Karpas-422 (cell line): ENCODE data around the gene PRRT4. TPM values are rescaled to one million over a fixed set of nuclear protein-coding genes. Genes with fewer than 3 reads are reported as not detected.
A peak's percentile ranks its signal among the peaks of the same experiment; 100 is the strongest.

Experiments
- DNase-seq: peaks from one replicate; pipeline ENCODE4 v3.0.0-alpha.2; 2015
- H2AFZ ChIP-seq: fragments of 200-600 bp; sonication (generic); 2 replicates; pipeline ENCODE4 v1.6.1; 2014; ENCODE audit warnings: antibody characterized with exemption, low read length, mixed read lengths
- H3K27ac ChIP-seq: fragments of 200-600 bp; sonication (generic); 2 replicates; pipeline ENCODE4 v1.5.1; 2014; ENCODE audit warnings: mild to moderate bottlenecking, low read length, moderate library complexity
- H3K27me3 ChIP-seq: fragments of 200-600 bp; sonication (generic); 2 replicates; pipeline ENCODE4 v1.6.1; 2014; ENCODE audit warnings: low read length, mixed read lengths
- H3K36me3 ChIP-seq: fragments of 200-600 bp; sonication (generic); 2 replicates; pipeline ENCODE4 v1.6.1; 2014; ENCODE audit warnings: low read length, mixed read lengths; ENCODE audit not compliant: insufficient read depth
- H3K4me1 ChIP-seq: fragments of 200-600 bp; sonication (generic); 2 replicates; pipeline ENCODE4 v1.6.1; 2014; ENCODE audit warnings: mild to moderate bottlenecking, low read length, mixed read lengths
- H3K4me2 ChIP-seq: fragments of 200-600 bp; sonication (generic); 2 replicates; pipeline ENCODE4 v1.6.1; 2014; ENCODE audit warnings: low read length, low read depth, mild to moderate bottlenecking; ENCODE audit not compliant: poor library complexity, severe bottlenecking
- H3K4me3 ChIP-seq: fragments of 200-600 bp; sonication (generic); 2 replicates; pipeline ENCODE4 v1.5.1; 2014; ENCODE audit warnings: mild to moderate bottlenecking, antibody characterized with exemption, low read length, mixed read lengths
- H3K79me2 ChIP-seq: fragments of 200-600 bp; sonication (generic); 2 replicates; pipeline ENCODE4 v1.6.1; 2014; ENCODE audit warnings: mild to moderate bottlenecking, low read length, mixed read lengths
- H3K9ac ChIP-seq: fragments of 200-600 bp; sonication (generic); 2 replicates; pipeline ENCODE4 v1.6.0; 2014; ENCODE audit warnings: low read length
- H3K9me2 ChIP-seq: fragments of 200-600 bp; sonication (generic), shearing (Covaris generic); replicated peaks from 2 replicates; pipeline ENCODE4 v1.6.0; 2014; ENCODE audit warnings: mild to moderate bottlenecking, low read length, moderate library complexity; ENCODE audit not compliant: insufficient read depth
- H3K9me3 ChIP-seq: fragments of 300-700, 200-600 bp; sonication (generic); 2 replicates; pipeline ENCODE4 v1.6.1; 2014; ENCODE audit warnings: low read length, mixed read lengths
- H4K20me1 ChIP-seq: fragments of 200-600 bp; sonication (generic); 2 replicates; pipeline ENCODE4 v1.6.1; 2014; ENCODE audit warnings: mild to moderate bottlenecking, antibody characterized with exemption, low read length, low read depth; ENCODE audit not compliant: insufficient read depth
- total RNA-seq: library from RNA; depleted of rRNA; stranded (reverse); fragments of >200 nt; shearing (Covaris generic); gene quantifications from 2 replicates; pipeline ENCODE4 v1.2.3, GENCODE V29; 2014; ENCODE audit warnings: low replicate concordance

PRRT4 gene
- total RNA-seq, 1 experiment from 2014 or later = not detected

DNA sequence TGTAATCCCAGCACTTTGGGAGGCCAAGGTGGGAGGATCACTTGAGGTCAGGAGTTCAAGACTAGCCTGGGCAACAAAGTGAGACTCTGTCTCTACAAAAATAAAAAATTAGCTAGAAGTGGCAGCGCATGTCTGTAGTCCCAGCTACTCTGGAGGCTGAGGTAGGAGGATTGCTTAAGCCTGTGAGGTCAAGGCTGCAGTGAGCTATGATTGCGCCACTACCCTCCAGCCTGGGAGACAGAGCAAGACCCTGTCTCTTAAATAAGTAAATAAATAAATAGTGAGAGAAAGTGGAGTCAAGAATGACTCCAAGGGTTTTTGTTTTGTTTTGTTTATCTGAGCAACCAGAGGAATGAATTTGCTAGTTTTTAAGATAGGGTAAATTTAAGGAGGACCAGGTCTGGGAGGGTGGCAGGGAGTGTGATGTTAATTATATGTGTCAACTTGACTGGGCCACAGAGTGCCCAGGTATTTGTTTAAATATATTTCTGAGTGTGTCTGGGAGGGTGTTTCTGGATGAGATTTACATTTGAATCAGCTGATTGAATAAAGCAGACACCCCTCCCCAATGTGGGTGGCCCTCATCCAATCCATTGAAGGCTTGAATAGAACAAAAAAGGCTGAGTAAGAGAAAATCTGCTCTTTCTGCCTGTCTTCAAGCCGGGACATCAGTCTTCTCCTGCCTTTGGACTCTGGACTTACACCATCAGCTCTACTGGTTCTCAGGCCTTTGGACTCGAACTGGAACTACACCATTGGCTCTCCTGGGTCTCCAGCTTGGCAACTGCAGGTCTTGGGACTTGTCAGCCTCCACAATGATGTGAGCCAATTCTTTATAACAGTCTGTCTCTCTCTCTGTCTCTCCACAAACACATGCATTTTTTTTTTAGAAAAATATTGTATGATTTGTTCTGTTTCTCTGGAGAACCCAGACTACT lies 24.8 kb upstream of the PRRT4 start:
- H3K27me3 ChIP-seq = no peaks in the 10 kb centered on the region
- H3K36me3 ChIP-seq = no peaks in the 10 kb centered on the region
- DNase-seq = no peak
- H3K79me2 ChIP-seq = no peaks in the 10 kb centered on the region
- H3K9me2 ChIP-seq = no peaks in the 10 kb centered on the region
- no peak overlapping the region for H3K4me2 ChIP-seq
- H3K27ac ChIP-seq = no peak overlapping the region
- H3K4me1 ChIP-seq = peaks cover 41% of the 10 kb centered on the region
- 0 out of 2 replicates have a peak, but pooled peaks cover 2% of the 10 kb centered on the region for H4K20me1 ChIP-seq
- no peak overlapping the region for H2AFZ ChIP-seq
- no peaks in the 10 kb centered on the region for H3K9me3 ChIP-seq
- no peak overlapping the region for H3K9ac ChIP-seq
- no peak overlapping the region for H3K4me3 ChIP-seq

DNA sequence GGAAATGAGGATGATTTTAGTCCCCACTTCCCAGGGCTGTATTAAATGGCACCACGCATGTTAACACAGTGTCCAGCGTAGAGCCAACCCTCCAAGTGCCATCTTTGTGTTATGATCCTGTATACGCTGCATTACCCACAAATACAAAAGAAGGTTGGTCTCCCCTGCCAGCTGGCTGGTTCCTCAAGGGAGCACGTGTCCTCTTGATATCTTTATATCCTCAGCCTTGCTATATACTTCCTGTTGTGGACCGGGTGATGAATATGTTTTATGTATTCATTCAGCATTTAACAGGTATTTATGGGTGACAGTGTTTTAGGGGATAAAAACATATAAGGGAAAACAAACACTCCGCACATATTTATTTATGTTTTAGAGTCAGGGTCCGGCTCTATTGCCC lies 23.2 kb upstream of the PRRT4 start:
- H3K4me3 ChIP-seq = no peak overlapping the region
- no peak overlapping the region for H3K9ac ChIP-seq
- H3K79me2 ChIP-seq = no peaks in the 10 kb centered on the region
- 0 out of 2 replicates have a peak, but pooled peaks cover 2% of the 10 kb centered on the region for H4K20me1 ChIP-seq
- no peak overlapping the region for H3K4me2 ChIP-seq
- H3K9me3 ChIP-seq = no peaks in the 10 kb centered on the region
- no peak for DNase-seq
- no peak overlapping the region for H3K27ac ChIP-seq
- no peaks in the 10 kb centered on the region for H3K9me2 ChIP-seq
- peaks cover 25% of the 10 kb centered on the region for H3K4me1 ChIP-seq
- no peak overlapping the region for H2AFZ ChIP-seq
- H3K36me3 ChIP-seq = no peaks in the 10 kb centered on the region
- H3K27me3 ChIP-seq = no peaks in the 10 kb centered on the region

DNA sequence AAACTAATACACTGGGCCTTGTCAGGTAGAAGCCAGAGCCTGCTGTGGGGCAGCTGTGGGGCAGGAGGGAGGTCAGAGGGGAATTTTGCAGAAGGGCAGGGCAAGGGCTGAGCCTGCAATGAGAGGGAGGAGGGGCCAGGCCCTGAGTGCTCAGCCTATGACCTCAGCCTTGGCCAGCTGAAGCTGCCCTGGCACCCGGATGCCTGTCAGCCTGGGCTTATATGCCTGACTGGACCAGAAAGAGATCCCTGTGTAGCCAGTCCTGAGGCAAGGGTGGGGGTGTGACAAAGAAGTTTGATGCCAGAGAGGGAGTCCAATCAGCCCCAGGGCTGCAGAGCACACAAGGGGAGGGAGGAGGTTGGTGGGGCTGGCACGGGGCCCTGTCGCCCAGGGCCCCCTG lies 22.3 kb upstream of the PRRT4 start:
- Histone ChIP-seq H3K4me3 (no peak overlapping the region), H3K4me2 (no peak overlapping the region), H2AFZ (no peak overlapping the region), H3K79me2 (no peaks in the 10 kb centered on the region), H3K9me3 (no peaks in the 10 kb centered on the region), H4K20me1 (no peaks in the 10 kb centered on the region), H3K9me2 (no peaks in the 10 kb centered on the region), H3K9ac (no peak overlapping the region), H3K27me3 (no peaks in the 10 kb centered on the region), H3K27ac (no peak overlapping the region), H3K36me3 (no peaks in the 10 kb centered on the region), H3K4me1 (peaks cover 16% of the 10 kb centered on the region)
- no peak for DNase-seq

DNA sequence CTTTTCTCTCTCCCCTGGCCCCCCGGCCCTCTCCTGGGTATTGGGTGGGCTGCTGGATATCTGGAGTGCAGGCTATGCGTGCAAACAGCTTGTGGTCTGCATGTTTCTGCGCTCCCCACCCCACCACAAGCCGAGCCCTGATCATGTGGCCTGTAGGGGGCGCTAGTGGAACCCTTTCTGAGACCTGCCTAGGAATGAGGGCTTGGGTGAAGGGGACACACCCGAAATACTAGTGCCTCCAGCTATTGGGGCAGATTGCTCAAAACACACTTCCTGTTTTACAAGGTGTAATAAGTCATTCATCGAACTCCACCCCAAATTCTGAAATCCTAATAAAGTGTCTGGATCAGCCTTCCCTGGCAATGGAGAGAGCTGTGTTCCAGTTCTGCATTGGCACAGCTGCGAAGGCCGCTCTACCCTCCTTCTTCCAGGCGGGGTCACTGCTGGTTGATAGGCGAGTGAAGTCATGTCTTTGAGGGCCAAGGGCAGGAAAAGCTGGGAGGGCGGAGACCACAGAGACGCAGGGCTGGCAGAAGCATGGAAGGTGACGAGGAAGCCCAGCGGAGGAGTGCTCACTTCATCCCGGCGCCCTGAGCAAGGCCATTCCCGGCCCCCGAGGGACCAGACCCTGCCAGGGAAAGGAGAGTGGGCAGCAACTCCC lies 19.8 kb upstream of the PRRT4 start:
- H3K9ac ChIP-seq = no peak overlapping the region
- no peaks in the 10 kb centered on the region for H3K27me3 ChIP-seq
- H3K36me3 ChIP-seq = no peaks in the 10 kb centered on the region
- no peaks in the 10 kb centered on the region for H3K79me2 ChIP-seq
- no peaks in the 10 kb centered on the region; the same call in 1 of the 2 replicates for H3K4me1 ChIP-seq
- no peak overlapping the region for H3K27ac ChIP-seq
- DNase-seq = peak; percentile 87
- H3K4me3 ChIP-seq = no peak overlapping the region
- H3K9me2 ChIP-seq = no peaks in the 10 kb centered on the region
- H4K20me1 ChIP-seq = no peaks in the 10 kb centered on the region
- H2AFZ ChIP-seq = no peak overlapping the region
- no peak overlapping the region for H3K4me2 ChIP-seq
- H3K9me3 ChIP-seq = no peaks in the 10 kb centered on the region

DNA sequence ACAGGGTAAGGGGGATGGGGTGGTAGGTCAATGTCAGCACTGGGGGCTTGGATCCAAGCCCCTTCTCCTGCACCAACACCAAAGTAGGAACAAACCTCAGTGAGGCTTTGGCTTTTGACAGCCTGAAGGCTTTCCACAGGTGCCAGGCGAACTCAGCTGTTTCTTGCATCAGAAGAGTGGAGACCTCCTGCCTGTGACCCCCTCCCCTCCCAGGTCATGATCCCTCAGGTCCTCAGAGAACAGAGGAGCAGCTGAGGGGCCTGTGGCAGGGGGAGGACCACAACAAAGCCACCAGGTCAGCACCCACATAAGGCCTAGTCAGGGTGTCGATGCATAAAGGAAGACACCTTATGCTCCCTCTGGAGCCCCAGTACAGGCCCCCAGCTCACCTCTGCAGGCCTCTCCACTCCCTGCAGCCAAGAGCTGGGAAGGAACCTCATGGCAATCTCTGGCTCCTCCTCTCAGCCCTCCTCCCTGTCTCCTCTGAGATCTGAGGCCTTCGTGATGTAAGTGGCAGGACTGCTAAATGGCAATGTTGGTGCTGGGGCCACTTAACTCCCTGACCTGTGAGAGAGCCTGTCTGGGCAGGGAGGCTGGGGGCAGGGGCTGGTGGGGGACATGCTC lies 19.1 kb upstream of the PRRT4 start:
- H4K20me1 ChIP-seq = no peaks in the 10 kb centered on the region
- H3K4me3 ChIP-seq = no peak overlapping the region
- H3K79me2 ChIP-seq = no peaks in the 10 kb centered on the region
- H3K27ac ChIP-seq = no peak overlapping the region
- H3K9me3 ChIP-seq = no peaks in the 10 kb centered on the region
- H3K9me2 ChIP-seq = no peaks in the 10 kb centered on the region
- no peak for DNase-seq
- no peaks in the 10 kb centered on the region for H3K36me3 ChIP-seq
- no peak overlapping the region for H3K4me2 ChIP-seq
- no peaks in the 10 kb centered on the region; the same call in 1 of the 2 replicates for H3K4me1 ChIP-seq
- no peak overlapping the region for H3K9ac ChIP-seq
- no peak overlapping the region for H2AFZ ChIP-seq
- H3K27me3 ChIP-seq = no peaks in the 10 kb centered on the region

DNA sequence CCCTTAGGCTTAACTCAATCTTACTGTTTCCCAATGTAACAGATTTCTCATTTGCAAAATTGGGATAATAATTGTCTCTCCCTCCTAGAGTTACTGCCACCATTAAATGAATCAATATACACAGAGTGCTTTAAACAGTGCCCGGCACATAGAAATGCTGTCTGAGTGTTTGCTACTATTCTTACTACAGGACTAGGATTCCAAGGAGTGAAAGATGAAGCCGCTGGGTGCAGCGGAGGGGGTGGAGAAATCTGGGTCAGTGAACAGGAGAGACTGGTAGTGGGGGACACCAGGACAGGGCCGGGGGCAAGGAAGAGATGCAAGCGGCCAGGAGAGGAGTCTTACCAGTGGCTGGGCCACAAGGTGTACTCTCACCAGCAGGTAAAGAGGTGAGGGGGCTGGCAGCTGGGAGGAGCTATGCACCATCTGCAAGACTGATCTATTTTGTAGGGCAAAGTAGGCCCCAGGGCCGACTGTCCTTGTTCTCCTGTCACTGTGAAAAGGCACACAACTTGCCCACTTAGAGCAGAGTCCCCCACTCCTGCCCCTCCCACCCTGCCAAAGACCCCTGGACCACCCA lies 18.5 kb upstream of the PRRT4 start:
- no peak for DNase-seq

DNA sequence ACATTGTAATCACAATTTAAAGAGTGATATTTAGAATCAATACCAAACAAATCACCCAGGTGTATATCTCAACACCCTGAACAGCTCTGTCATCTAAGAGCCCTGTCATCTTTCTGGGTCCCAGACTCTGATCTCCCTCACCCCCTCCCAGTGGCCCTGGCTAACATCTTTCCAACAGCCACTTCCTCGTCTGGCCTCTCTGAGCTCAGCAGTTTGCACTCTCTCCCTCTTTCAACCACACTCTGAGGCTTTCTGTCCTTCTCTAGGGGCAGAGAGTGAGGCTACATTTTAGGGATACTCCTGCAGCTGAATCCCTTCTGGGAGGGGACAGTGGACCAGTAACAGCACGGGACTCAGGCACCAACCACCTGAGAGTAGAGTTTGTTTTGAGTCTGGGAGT lies 17.1 kb upstream of the PRRT4 start:
- no peak for DNase-seq
- no peak overlapping the region for H3K4me2 ChIP-seq
- no peaks in the 10 kb centered on the region for H3K9me3 ChIP-seq
- no peak overlapping the region for H3K9ac ChIP-seq
- no peaks in the 10 kb centered on the region for H3K27me3 ChIP-seq
- H2AFZ ChIP-seq = no peak overlapping the region
- no peaks in the 10 kb centered on the region for H3K79me2 ChIP-seq
- no peaks in the 10 kb centered on the region for H3K36me3 ChIP-seq
- H4K20me1 ChIP-seq = no peaks in the 10 kb centered on the region
- H3K4me3 ChIP-seq = no peak overlapping the region
- H3K4me1 ChIP-seq = no peaks in the 10 kb centered on the region; the same call in 1 of the 2 replicates
- H3K9me2 ChIP-seq = no peaks in the 10 kb centered on the region
- no peak overlapping the region for H3K27ac ChIP-seq

More for the DNA sequence above, 18.5 kb upstream of the PRRT4 start:
- Histone ChIP-seq H2AFZ (no peak overlapping the region), H4K20me1 (no peaks in the 10 kb centered on the region), H3K36me3 (no peaks in the 10 kb centered on the region), H3K27ac (no peak overlapping the region), H3K4me2 (no peak overlapping the region), H3K4me1 (no peaks in the 10 kb centered on the region; the same call in 1 of the 2 replicates), H3K4me3 (no peak overlapping the region), H3K79me2 (no peaks in the 10 kb centered on the region), H3K9me3 (no peaks in the 10 kb centered on the region), H3K9me2 (no peaks in the 10 kb centered on the region), H3K27me3 (no peaks in the 10 kb centered on the region), H3K9ac (no peak overlapping the region)

DNA sequence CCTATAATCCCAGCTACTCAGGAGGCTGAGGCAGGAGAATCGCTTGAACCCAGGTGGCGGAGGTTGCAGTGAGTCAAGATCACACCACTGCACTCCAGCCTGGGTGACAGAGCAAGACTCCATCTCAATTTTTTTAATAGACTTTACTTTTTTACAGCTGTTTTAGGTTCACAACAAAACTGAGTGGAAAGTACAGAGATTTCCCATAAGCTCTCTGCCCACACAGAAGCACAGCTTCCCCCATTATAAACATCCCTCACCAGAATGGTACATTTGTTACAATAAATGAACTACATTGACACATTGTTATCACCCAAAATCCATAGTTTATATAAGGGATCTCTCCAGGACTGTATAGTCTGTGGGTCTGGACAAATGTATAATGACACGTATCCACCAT lies 14.6 kb upstream of the PRRT4 start:
- Histone ChIP-seq H3K27ac (no peak overlapping the region), H3K4me2 (no peak overlapping the region), H3K79me2 (no peaks in the 10 kb centered on the region), H3K9me2 (no peaks in the 10 kb centered on the region), H3K36me3 (no peaks in the 10 kb centered on the region), H3K9me3 (no peaks in the 10 kb centered on the region), H3K4me1 (no peaks in the 10 kb centered on the region), H2AFZ (no peak overlapping the region), H3K9ac (no peak overlapping the region), H3K27me3 (no peaks in the 10 kb centered on the region), H4K20me1 (no peaks in the 10 kb centered on the region), H3K4me3 (no peak overlapping the region)
- no peak for DNase-seq
